Panc1 (cell line): ENCODE measurements around the gene LHPP. TPM values are rescaled to one million over a fixed set of nuclear protein-coding genes. Genes with fewer than 3 reads are reported as not detected.

Experiments
- ATAC-seq: fragments of 200-7000 bp; cut with Tn5 transposase; 2 replicates; pipeline ENCODE4 v1.9.1; 2020; ENCODE audit warnings: mild to moderate bottlenecking, moderate library complexity
- BruUV-seq: library from RNA; stranded (reverse); fragments of 400-500 nt; replicated peaks from 2 replicates; lab custom pipeline; 2021; lab: Mats Ljungman, UMichigan
- CTCF ChIA-PET: fragments of 300-600 bp; sonication (Branson Sonifier 250); formaldehyde crosslinking; loops from one replicate; lab custom pipeline; 2022; ENCODE audit warnings: antibody characterized with exemption; lab: Charles Lee
- POLR2A ChIA-PET: fragments of 300-600 bp; sonication (Branson Sonifier 250); formaldehyde crosslinking; loops from one replicate; lab custom pipeline; 2022; ENCODE audit warnings: antibody characterized with exemption; lab: Charles Lee
- DNase-seq: peaks from one replicate; pipeline ENCODE4 v3.0.0-alpha.2; 2010; ENCODE audit warnings: low read depth, low spot score
- H3K27ac ChIP-seq: 2 replicates; pipeline ENCODE4 v1.5.1; 2011; ENCODE audit warnings: mild to moderate bottlenecking, low read length, inconsistent platforms
- H3K27me3 ChIP-seq: fragments of 200-500 bp; sonication (Bioruptor generic); 2 replicates; pipeline ENCODE4 v1.6.0; 2014; ENCODE audit warnings: low read length, inconsistent platforms; ENCODE audit not compliant: control insufficient read depth, insufficient read depth
- H3K36me3 ChIP-seq: fragments of 200-500 bp; sonication (Bioruptor generic); 2 replicates; pipeline ENCODE4 v1.5.1; 2014; ENCODE audit warnings: inconsistent platforms, mild to moderate bottlenecking, low read length, moderate library complexity; ENCODE audit not compliant: control insufficient read depth, insufficient read depth
- H3K4me1 ChIP-seq: 2 replicates; pipeline ENCODE4 v1.5.1; 2011; ENCODE audit warnings: inconsistent platforms, mild to moderate bottlenecking, low read length, moderate library complexity; ENCODE audit not compliant: control insufficient read depth, insufficient read depth
- H3K4me3 ChIP-seq, 2 experiments: 2 replicates each; pipeline ENCODE4 v1.5.1; 2011 to 2012; ENCODE audit warnings: low read depth in 2 of 2, low read length in 2 of 2, mild to moderate bottlenecking in 2 of 2, inconsistent platforms in 1 of 2, moderate library complexity in 1 of 2
- H3K9me3 ChIP-seq: fragments of 200-500 bp; sonication (Bioruptor generic); 2 replicates; pipeline ENCODE4 v1.5.1; 2014; ENCODE audit warnings: low read depth, mild to moderate bottlenecking, inconsistent platforms, low read length, moderate library complexity; ENCODE audit not compliant: control insufficient read depth, insufficient read depth
- POLR2AphosphoS5 ChIP-seq: IDR thresholded peaks from 2 replicates; pipeline ENCODE4 v1.6.1; 2012; ENCODE audit warnings: mild to moderate bottlenecking, low read depth, low read length, moderate library complexity
- SIN3A ChIP-seq: IDR thresholded peaks from 2 replicates; pipeline ENCODE4 v1.6.1; 2012; ENCODE audit warnings: low read depth, mild to moderate bottlenecking, low read length, moderate library complexity, borderline replicate concordance; ENCODE audit not compliant: insufficient read depth
- TCF7L2 ChIP-seq: IDR thresholded peaks from 2 replicates; pipeline ENCODE4 v1.6.1; 2011; ENCODE audit warnings: mild to moderate bottlenecking, low read depth, low read length, inconsistent platforms
- in situ Hi-C: cut with HindIII; loops from 2 replicates; pipeline ENCODE4 v1.10.0; 2016; ENCODE audit warnings: low sequenced_read_pairs, low pct_unique_long_range_greater_than_20kb
- intact Hi-C: fragments of 100-400 bp; cut with micrococcal nuclease; formaldehyde crosslinking; loops from one replicate; pipeline ENCODE4 v1.10.0; 2022; ENCODE audit not compliant: unreplicated experiment
- total RNA-seq: library from RNA; stranded (reverse); gene quantifications from one replicate; pipeline ENCODE4 v1.2.1, GENCODE V29; 2021; ENCODE audit not compliant: unreplicated experiment
- TF ChIP-seq, protein P1 (sequence below): fragments of 450-650 bp; IDR thresholded peaks from 2 replicates; pipeline ENCODE4 v1.5.1; 2017; ENCODE audit warnings: mild to moderate bottlenecking
- TF ChIP-seq, protein P2 (sequence below), 2 experiments: IDR thresholded peaks; 2 replicates each; pipeline ENCODE4 v1.6.1; 2011 to 2012; ENCODE audit warnings: low read depth in 2 of 2, control low read depth in 1 of 2, low read length in 1 of 2, mild to moderate bottlenecking in 1 of 2, moderate library complexity in 1 of 2; ENCODE audit not compliant: insufficient read depth in 1 of 2

Gene LHPP
- total RNA-seq, 1 experiment from 2014 or later, result 15.0 TPM

DNA sequence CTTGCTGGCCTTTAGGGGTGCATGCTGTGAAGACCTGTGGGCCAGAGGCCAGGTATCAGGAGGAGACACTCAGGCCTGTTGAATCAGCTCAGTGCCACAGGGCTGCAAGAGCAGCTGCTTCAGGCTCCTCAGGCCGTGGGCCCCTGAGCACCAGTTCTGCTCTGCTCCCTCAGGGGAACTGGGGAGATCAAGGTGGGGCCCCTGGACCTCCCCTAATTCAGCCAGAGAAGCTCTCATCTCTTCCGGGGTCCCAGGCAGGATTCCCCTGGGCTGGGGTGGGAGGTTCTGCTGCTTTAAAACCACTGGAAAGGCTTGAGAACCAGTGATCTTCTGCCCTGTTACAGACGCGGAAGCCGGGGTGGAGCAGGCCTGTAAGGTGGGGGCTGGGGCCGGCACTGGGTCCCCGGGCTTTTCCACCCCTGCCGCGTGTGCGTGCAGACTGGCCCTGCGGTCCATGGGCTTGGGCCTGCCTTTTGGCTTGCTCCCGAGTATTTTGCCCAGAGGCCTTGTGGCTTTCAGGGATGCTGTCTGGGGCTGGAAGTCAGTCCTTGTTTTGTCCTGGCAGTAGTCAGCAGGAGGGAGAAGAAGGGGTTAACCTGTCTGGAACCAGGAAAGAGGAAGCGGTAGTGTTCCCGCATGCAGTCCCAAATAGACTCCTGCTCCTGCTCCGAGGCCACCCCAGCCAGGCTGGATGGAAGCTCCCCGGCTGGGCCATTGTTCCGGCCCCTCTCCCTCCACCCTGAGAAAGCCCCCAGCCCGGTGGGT lies 74.3 kb downstream of the LHPP start:
- ChIA-PET POLR2A (interaction anchor here (0.8 kb wide), 1 partner anchor 206 kb away, joined by 5 read pairs; no protein-coding TSS in a partner anchor), CTCF (interaction anchor here (1.6 kb wide), 1 partner anchor 205 kb away, joined by 5 read pairs; no protein-coding TSS in a partner anchor)
- in situ Hi-C loops (no loop called here), intact Hi-C loops (loop anchor here (10.0 kb wide), 1 partner anchor 289 kb away; no protein-coding TSS in a partner anchor)
- no TSS peak for BruUV-seq
- no peak overlapping the region for H3K27ac ChIP-seq
- no peaks in the 10 kb centered on the region for H3K27me3 ChIP-seq
- TF ChIP-seq POLR2AphosphoS5, result no peak
- TF ChIP-seq TCF7L2, result no peak
- TF ChIP-seq, protein P1, sequence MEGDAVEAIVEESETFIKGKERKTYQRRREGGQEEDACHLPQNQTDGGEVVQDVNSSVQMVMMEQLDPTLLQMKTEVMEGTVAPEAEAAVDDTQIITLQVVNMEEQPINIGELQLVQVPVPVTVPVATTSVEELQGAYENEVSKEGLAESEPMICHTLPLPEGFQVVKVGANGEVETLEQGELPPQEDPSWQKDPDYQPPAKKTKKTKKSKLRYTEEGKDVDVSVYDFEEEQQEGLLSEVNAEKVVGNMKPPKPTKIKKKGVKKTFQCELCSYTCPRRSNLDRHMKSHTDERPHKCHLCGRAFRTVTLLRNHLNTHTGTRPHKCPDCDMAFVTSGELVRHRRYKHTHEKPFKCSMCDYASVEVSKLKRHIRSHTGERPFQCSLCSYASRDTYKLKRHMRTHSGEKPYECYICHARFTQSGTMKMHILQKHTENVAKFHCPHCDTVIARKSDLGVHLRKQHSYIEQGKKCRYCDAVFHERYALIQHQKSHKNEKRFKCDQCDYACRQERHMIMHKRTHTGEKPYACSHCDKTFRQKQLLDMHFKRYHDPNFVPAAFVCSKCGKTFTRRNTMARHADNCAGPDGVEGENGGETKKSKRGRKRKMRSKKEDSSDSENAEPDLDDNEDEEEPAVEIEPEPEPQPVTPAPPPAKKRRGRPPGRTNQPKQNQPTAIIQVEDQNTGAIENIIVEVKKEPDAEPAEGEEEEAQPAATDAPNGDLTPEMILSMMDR, result no peak
- TF ChIP-seq, protein P2, sequence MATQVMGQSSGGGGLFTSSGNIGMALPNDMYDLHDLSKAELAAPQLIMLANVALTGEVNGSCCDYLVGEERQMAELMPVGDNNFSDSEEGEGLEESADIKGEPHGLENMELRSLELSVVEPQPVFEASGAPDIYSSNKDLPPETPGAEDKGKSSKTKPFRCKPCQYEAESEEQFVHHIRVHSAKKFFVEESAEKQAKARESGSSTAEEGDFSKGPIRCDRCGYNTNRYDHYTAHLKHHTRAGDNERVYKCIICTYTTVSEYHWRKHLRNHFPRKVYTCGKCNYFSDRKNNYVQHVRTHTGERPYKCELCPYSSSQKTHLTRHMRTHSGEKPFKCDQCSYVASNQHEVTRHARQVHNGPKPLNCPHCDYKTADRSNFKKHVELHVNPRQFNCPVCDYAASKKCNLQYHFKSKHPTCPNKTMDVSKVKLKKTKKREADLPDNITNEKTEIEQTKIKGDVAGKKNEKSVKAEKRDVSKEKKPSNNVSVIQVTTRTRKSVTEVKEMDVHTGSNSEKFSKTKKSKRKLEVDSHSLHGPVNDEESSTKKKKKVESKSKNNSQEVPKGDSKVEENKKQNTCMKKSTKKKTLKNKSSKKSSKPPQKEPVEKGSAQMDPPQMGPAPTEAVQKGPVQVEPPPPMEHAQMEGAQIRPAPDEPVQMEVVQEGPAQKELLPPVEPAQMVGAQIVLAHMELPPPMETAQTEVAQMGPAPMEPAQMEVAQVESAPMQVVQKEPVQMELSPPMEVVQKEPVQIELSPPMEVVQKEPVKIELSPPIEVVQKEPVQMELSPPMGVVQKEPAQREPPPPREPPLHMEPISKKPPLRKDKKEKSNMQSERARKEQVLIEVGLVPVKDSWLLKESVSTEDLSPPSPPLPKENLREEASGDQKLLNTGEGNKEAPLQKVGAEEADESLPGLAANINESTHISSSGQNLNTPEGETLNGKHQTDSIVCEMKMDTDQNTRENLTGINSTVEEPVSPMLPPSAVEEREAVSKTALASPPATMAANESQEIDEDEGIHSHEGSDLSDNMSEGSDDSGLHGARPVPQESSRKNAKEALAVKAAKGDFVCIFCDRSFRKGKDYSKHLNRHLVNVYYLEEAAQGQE (IDR thresholded peaks at IDR 0.05; ENCODE audit: insufficient read depth in 1 of 2, low read depth in 2 of 2, low read length in 1 of 2), result no peak
- TF ChIP-seq SIN3A, result no peak
- DNase-seq (no peak), ATAC-seq (no peak)
- H3K4me3 ChIP-seq, result no peak overlapping the region
- H3K4me1 ChIP-seq, result no peaks in the 10 kb centered on the region
- no peaks in the 10 kb centered on the region for H3K9me3 ChIP-seq
- no peaks in the 10 kb centered on the region for H3K36me3 ChIP-seq

DNA sequence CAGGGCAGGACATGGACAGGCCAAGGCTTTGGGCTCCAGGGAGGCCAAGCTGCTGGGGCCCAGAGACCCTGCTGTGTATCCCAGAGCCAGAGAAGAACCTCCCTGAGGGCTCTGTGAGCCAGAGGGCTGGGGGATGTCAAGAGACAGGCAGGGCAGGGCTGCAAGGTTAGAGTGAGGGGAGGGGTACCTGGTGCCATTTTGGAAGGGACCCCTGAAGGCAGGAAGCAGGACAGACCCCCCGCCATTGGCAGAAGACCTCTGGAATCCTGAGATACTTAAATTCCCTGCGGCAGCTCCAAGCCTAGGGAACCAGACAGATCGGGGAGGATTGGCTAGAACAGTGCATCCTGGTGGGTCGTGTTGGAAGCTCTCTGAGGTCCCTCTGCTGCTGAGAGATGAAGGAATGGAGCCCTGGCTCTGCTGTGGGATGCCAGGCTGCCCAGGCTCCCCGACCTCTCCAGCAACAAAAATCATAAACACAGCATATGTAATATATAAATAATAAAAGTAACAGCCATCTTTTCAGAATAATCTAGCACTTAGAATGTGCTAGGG lies 75.0 kb downstream of the LHPP start:
- Histone ChIP-seq H3K27ac (no peak overlapping the region), H3K27me3 (no peaks in the 10 kb centered on the region), H3K36me3 (no peaks in the 10 kb centered on the region), H3K9me3 (no peaks in the 10 kb centered on the region), H3K4me3 (no peak overlapping the region), H3K4me1 (no peaks in the 10 kb centered on the region)
- in situ Hi-C loops, result no loop called here
- ChIA-PET CTCF (no interaction called here), POLR2A (no interaction called here)
- intact Hi-C loops, result loop anchor here (10.0 kb wide), 1 partner anchor 288 kb away; no protein-coding TSS in a partner anchor
- DNase-seq, result no peak
- ATAC-seq, result 0 out of 2 replicates have a peak, but pooled peaks have one; percentile 43
- BruUV-seq, result no TSS peak
- TF ChIP-seq, protein P2 (IDR thresholded peaks at IDR 0.05; ENCODE audit: insufficient read depth in 1 of 2, low read depth in 2 of 2, low read length in 1 of 2), result no peak
- TF ChIP-seq TCF7L2, result no peak
- no peak for TF ChIP-seq SIN3A
- no peak for TF ChIP-seq POLR2AphosphoS5
- TF ChIP-seq, protein P1, result no peak
